Esophagus squamous epithelium (tissue), 4 donors: ENCODE results near the gene MBOAT1.

Experiments
- CTCF ChIP-seq, 6 experiments: fragments of 450-650 bp in 4 of 6; fragments of 200-600 bp in 2 of 6; sonication (generic) in 2 of 6; IDR thresholded peaks; one replicate each; pipeline ENCODE4 v1.5.1; 2016 to 2019; ENCODE audit warnings: antibody characterized with exemption in 6 of 6, mild to moderate bottlenecking in 4 of 6, moderate library complexity in 4 of 6
- POLR2A ChIP-seq, 4 donors: fragments of 450-650 bp; IDR thresholded peaks; one replicate each; pipeline ENCODE4 v1.6.1; 2017; ENCODE audit warnings: antibody characterized with exemption in 4 of 4, mild to moderate bottlenecking in 4 of 4, moderate library complexity in 3 of 4

GRCh38 chr6:20118892-20119291 lies 93.4 kb downstream of the MBOAT1 start:
- no peak for TF ChIP-seq CTCF (IDR thresholded peaks at IDR 0.05)
- no peak for TF ChIP-seq POLR2A (IDR thresholded peaks at IDR 0.05)
